Cardiac muscle cell (in vitro differentiated cells and primary cell): ENCODE results near the gene NAA38. TPM values are rescaled to one million over a fixed set of nuclear protein-coding genes. Genes with fewer than 3 reads are reported as not detected.

Source experiments
- DNase-seq, 2 donors: peaks; one replicate each; pipeline versions ENCODE4 v3.0.0 to v3.0.0-alpha.2; 2010 to 2017; ENCODE audit warnings: low read depth in 1 of 2, low spot score in 1 of 2
- H3K27ac ChIP-seq: fragments of 200-600 bp; sonication (generic); 2 replicates; pipeline ENCODE4 v1.5.1; 2016
- H3K27me3 ChIP-seq: fragments of 200-600 bp; sonication (generic); 2 replicates; pipeline ENCODE4 v1.6.0; 2016; ENCODE audit warnings: control low read depth
- H3K36me3 ChIP-seq: fragments of 200-600 bp; sonication (generic); 2 replicates; pipeline ENCODE4 v1.5.1; 2016; ENCODE audit warnings: control low read depth
- H3K4me1 ChIP-seq: fragments of 200-600 bp; sonication (generic); 2 replicates; pipeline ENCODE4 v1.8.1; 2017; ENCODE audit warnings: low read depth, mild to moderate bottlenecking, mixed run types
- H3K4me3 ChIP-seq: fragments of 200-600 bp; sonication (generic); 2 replicates; pipeline ENCODE4 v1.5.1; 2016; ENCODE audit warnings: mild to moderate bottlenecking
- H3K9me3 ChIP-seq: fragments of 200-600 bp; sonication (generic); 2 replicates; pipeline ENCODE4 v1.5.1; 2017; ENCODE audit warnings: low read depth, mild to moderate bottlenecking, control low read depth
- polyA plus RNA-seq: library from polyadenylated mRNA; unstranded; fragments of >200 nt; fragmentation: Nextera tagmentation; extraction: Ambion mirVana; gene quantifications from 2 replicates; pipeline ENCODE4 v1.2.1, GENCODE V29; 2016
- total RNA-seq: library from RNA; depleted of rRNA; stranded (reverse); fragments of >200 nt; gene quantifications from 2 replicates; pipeline ENCODE4 v1.2.3, GENCODE V29; 2016
- TF ChIP-seq, protein P1 (sequence below): IDR thresholded peaks from 2 replicates; pipeline ENCODE4 v1.5.1; 2012; ENCODE audit warnings: low read depth, mild to moderate bottlenecking, low read length

Gene NAA38
- total and polyA plus RNA-seq, 2 experiments from 2014 or later = 107 to 168 TPM

DNA sequence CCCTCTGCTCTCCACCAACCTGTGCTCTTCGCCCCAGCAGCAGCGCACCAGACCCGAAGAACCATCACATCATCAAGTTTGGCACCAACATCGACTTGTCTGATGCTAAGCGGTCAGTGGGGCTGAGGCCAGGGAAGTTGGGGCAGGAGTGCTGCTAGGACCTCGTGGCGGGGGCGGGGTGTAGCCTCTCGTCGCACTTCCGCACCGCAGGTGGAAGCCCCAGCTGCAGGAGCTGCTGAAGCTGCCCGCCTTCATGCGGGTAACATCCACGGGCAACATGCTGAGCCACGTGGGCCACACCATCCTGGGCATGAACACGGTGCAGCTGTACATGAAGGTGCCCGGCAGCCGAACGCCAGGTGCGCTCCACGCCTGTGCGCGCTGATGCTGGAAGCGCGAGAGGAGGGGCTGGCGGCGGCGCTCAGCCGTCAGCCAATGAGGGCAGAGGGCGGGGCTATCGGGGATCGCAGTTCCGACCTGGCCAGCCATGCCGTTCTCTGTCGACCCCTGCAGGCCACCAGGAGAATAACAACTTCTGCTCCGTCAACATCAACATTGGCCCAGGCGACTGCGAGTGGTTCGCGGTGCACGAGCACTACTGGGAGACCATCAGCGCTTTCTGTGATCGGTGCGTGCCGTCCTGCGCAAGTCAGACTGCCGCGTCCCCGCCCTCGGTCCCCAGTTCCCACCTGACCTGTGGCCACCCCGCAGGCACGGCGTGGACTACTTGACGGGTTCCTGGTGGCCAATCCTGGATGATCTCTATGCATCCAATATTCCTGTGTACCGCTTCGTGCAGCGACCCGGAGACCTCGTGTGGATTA is 5.7 kb downstream of the NAA38 start:
- Histone ChIP-seq H3K9me3 (no peaks in the 10 kb centered on the region), H3K36me3 (peaks cover 44% of the 10 kb centered on the region), H3K27ac (no peak overlapping the region), H3K27me3 (no peaks in the 10 kb centered on the region), H3K4me1 (peaks cover 27% of the 10 kb centered on the region), H3K4me3 (no peak overlapping the region)
- TF ChIP-seq, protein P1, sequence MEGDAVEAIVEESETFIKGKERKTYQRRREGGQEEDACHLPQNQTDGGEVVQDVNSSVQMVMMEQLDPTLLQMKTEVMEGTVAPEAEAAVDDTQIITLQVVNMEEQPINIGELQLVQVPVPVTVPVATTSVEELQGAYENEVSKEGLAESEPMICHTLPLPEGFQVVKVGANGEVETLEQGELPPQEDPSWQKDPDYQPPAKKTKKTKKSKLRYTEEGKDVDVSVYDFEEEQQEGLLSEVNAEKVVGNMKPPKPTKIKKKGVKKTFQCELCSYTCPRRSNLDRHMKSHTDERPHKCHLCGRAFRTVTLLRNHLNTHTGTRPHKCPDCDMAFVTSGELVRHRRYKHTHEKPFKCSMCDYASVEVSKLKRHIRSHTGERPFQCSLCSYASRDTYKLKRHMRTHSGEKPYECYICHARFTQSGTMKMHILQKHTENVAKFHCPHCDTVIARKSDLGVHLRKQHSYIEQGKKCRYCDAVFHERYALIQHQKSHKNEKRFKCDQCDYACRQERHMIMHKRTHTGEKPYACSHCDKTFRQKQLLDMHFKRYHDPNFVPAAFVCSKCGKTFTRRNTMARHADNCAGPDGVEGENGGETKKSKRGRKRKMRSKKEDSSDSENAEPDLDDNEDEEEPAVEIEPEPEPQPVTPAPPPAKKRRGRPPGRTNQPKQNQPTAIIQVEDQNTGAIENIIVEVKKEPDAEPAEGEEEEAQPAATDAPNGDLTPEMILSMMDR = peak; percentile 89
- peak; percentile 91 to 95 for DNase-seq

DNA sequence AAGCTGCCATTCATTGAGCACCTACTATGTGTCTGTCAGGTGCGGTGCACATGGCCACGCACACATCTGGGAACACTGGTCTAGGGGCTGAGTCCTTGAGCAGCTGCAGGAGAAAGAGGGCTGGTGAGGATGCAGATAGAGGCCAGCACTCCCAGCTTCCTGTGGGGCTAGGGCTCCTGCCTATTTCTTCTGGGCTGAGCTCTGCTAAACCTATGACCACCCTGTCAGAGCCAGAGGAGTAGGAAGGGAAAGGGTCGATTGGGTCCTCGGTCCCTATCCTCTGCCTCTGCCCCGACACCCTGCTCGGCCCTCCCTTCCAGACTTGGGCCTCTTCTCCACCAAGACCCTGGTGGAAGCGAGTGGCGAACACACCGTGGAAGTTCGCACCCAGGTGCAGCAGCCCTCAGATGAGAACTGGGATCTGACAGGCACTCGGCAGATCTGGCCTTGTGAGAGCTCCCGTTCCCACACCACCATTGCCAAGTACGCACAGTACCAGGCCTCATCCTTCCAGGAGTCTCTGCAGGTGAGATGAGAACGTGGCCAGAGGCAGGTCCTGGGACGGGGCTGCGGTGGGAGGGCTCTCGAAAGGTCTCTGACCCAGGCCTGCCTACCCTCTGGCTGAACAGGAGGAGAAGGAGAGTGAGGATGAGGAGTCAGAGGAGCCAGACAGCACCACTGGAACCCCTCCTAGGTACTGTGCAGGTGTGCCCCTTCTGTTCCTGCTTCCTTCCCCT is 6.5 kb downstream of the NAA38 start:
- Histone ChIP-seq H3K9me3 (no peaks in the 10 kb centered on the region), H3K36me3 (peaks cover 51% of the 10 kb centered on the region), H3K27me3 (no peaks in the 10 kb centered on the region), H3K27ac (no peak overlapping the region), H3K4me1 (peaks cover 20% of the 10 kb centered on the region), H3K4me3 (no peak overlapping the region)
- DNase-seq = no peak
- TF ChIP-seq, protein P1 = no peak

DNA sequence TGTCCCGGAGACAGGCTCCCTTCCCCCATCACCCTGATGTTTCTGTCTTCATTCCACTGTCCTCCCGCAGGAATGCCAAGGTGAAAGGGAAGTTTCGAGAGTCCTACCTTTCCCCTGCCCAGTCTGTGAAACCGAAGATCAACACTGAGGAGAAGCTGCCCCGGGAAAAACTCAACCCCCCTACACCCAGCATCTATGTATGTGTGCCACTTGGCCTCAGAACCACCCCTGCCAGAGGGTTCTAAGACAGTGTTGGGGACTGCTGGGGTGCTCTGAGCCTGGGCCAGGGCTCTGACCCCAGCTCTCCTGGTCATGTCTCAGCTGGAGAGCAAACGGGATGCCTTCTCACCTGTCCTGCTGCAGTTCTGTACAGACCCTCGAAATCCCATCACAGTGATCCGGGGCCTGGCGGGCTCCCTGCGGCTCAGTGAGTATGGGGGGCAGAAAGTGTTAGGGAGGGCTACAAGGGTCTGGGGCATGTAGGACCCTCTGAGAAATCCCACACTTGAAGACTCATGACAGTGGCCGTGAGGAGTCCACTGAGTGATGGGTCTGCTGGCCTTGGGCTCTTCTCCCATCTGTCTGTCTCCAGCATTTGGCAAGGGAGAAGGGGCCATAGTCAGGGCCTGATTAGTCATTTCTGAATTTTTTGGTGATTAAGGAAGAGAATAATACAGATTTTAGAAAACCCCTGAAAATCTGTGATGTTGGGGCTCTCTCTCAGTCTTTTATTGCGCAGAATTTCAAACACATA is 7.4 kb downstream of the NAA38 start:
- Histone ChIP-seq H3K27me3 (no peaks in the 10 kb centered on the region), H3K9me3 (no peaks in the 10 kb centered on the region), H3K27ac (no peak overlapping the region), H3K4me1 (peaks cover 16% of the 10 kb centered on the region), H3K4me3 (no peak overlapping the region), H3K36me3 (peaks cover 57% of the 10 kb centered on the region)
- TF ChIP-seq, protein P1 = no peak
- DNase-seq = no peak

DNA sequence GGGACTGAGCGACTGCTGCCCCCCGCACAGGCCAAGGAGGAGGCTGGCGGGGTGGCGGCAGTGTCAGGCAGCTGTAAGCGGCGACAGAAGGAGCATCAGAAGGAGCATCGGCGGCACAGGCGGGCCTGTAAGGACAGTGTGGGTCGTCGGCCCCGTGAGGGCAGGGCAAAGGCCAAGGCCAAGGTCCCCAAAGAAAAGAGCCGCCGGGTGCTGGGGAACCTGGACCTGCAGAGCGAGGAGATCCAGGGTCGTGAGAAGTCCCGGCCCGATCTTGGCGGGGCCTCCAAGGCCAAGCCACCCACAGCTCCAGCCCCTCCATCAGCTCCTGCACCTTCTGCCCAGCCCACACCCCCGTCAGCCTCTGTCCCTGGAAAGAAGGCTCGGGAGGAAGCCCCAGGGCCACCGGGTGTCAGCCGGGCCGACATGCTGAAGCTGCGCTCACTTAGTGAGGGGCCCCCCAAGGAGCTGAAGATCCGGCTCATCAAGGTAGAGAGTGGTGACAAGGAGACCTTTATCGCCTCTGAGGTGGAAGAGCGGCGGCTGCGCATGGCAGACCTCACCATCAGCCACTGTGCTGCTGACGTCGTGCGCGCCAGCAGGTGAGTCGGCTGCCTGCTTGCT is 8.1 kb downstream of the NAA38 start:
- Histone ChIP-seq H3K27ac (no peak overlapping the region), H3K4me3 (no peak overlapping the region), H3K4me1 (peaks cover 10% of the 10 kb centered on the region), H3K36me3 (peaks cover 57% of the 10 kb centered on the region), H3K9me3 (no peaks in the 10 kb centered on the region), H3K27me3 (no peaks in the 10 kb centered on the region)
- TF ChIP-seq, protein P1 = no peak
- DNase-seq = no peak

DNA sequence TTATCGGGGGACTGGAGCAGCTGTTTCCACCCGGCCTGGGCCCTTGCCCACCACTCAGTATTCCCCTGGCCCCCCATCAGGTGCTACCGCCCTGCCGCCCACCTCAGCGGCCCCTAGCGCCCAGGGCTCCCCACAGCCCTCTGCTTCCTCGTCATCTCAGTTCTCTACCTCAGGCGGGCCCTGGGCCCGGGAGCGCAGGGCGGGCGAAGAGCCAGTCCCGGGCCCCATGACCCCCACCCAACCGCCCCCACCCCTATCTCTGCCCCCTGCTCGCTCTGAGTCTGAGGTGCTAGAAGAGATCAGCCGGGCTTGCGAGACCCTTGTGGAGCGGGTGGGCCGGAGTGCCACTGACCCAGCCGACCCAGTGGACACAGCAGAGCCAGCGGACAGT is 8.6 kb downstream of the NAA38 start:
- Histone ChIP-seq H3K4me3 (no peak overlapping the region), H3K36me3 (peaks cover 57% of the 10 kb centered on the region), H3K27ac (no peak overlapping the region), H3K4me1 (peaks cover 5% of the 10 kb centered on the region), H3K9me3 (no peaks in the 10 kb centered on the region), H3K27me3 (no peaks in the 10 kb centered on the region)
- no peak for DNase-seq
- TF ChIP-seq, protein P1 = no peak
